WTC11 (cell line): Measurements from ENCODE around the gene PLS1. TPM values are rescaled to one million over a fixed set of nuclear protein-coding genes. Genes with fewer than 3 reads are reported as not detected.
A peak's percentile ranks its signal among the peaks of the same experiment; 100 is the strongest.
"Not testable (repeated sequence)": the region's sequence is repeated elsewhere in the genome, so short reads cannot be mapped to it uniquely, and the experiment has no call there.

Experiments
- ATAC-seq: fragments of 200-7000 bp; cut with Tn5 transposase; 2 replicates; pipeline ENCODE4 v1.10.0; 2021; ENCODE audit warnings: mild to moderate bottlenecking, moderate library complexity
- CTCF ChIA-PET: fragments of 300-600 bp; sonication (Branson Sonifier 250); formaldehyde crosslinking; loops from one replicate; lab custom pipeline; 2021; ENCODE audit warnings: antibody characterized with exemption; lab: Charles Lee
- POLR2A ChIA-PET: fragments of 350-600 bp; sonication (Branson Sonifier 250); formaldehyde crosslinking; loops from one replicate; lab custom pipeline; 2021; ENCODE audit warnings: antibody characterized with exemption; lab: Charles Lee
- DNase-seq: peaks from one replicate; pipeline ENCODE4 v3.0.0; 2021; ENCODE audit warnings: low spot score
- H3K27ac Mint-ChIP-seq: 2 replicates; pipeline ENCODE4 v1.8.0; 2021; ENCODE audit warnings: mixed read lengths
- H3K27me3 Mint-ChIP-seq: 2 replicates; pipeline ENCODE4 v1.8.0; 2021; ENCODE audit warnings: low read depth, mild to moderate bottlenecking, moderate library complexity, mixed read lengths
- H3K36me3 Mint-ChIP-seq: 2 replicates; pipeline ENCODE4 v1.8.0; 2021; ENCODE audit warnings: mixed read lengths
- H3K4me1 Mint-ChIP-seq: 2 replicates; pipeline ENCODE4 v1.8.0; 2022; ENCODE audit warnings: mixed read lengths
- H3K4me3 Mint-ChIP-seq: 2 replicates; pipeline ENCODE4 v1.8.0; 2021; ENCODE audit warnings: mild to moderate bottlenecking, moderate library complexity, mixed read lengths
- H3K9me3 Mint-ChIP-seq: 2 replicates; pipeline ENCODE4 v1.8.0; 2021; ENCODE audit warnings: mixed read lengths
- ATF1 ChIP-seq: sonication (generic); formaldehyde crosslinking; IDR thresholded peaks from 2 replicates; pipeline ENCODE4 v1.8.1; 2023; ENCODE audit warnings: mild to moderate bottlenecking, moderate library complexity, missing genetic modification reagents
- CREM ChIP-seq: sonication (generic); formaldehyde crosslinking; IDR thresholded peaks from 2 replicates; pipeline ENCODE4 v1.8.1; 2022; ENCODE audit warnings: mild to moderate bottlenecking, missing genetic modification reagents, moderate library complexity
- ETV6 ChIP-seq: sonication (generic); formaldehyde crosslinking; IDR thresholded peaks from 2 replicates; pipeline ENCODE4 v1.8.1; 2022; ENCODE audit warnings: mild to moderate bottlenecking, missing genetic modification reagents
- FOXK1 ChIP-seq: sonication (generic); formaldehyde crosslinking; IDR thresholded peaks from 2 replicates; pipeline ENCODE4 v1.8.0; 2022; ENCODE audit warnings: mild to moderate bottlenecking, moderate library complexity, missing genetic modification reagents
- GRHL2 ChIP-seq: fragments of 250-450 bp; sonication (Bioruptor Pico); IDR thresholded peaks from 2 replicates; pipeline ENCODE4 v1.8.0; 2022; ENCODE audit warnings: mild to moderate bottlenecking, moderate library complexity; ENCODE audit not compliant: insufficient replicate concordance, severe bottlenecking
- HMGA2 ChIP-seq: fragments of 250-450 bp; sonication (Bioruptor Pico); IDR thresholded peaks from 2 replicates; pipeline ENCODE4 v1.4.0; 2021; ENCODE audit warnings: mild to moderate bottlenecking, moderate library complexity
- IRF2 ChIP-seq: sonication (generic); formaldehyde crosslinking; IDR thresholded peaks from 2 replicates; pipeline ENCODE4 v1.8.0; 2022; ENCODE audit warnings: low read depth, missing genetic modification reagents, borderline replicate concordance
- NFATC4 ChIP-seq: fragments of 250-450 bp; sonication (Bioruptor Pico); IDR thresholded peaks from 2 replicates; pipeline ENCODE4 v1.9.0; 2021; ENCODE audit warnings: mild to moderate bottlenecking
- NR2C2 ChIP-seq: sonication (generic); formaldehyde crosslinking; IDR thresholded peaks from 2 replicates; pipeline ENCODE4 v1.8.0; 2022; ENCODE audit warnings: mild to moderate bottlenecking, missing genetic modification reagents
- TCF7 ChIP-seq: sonication (generic); formaldehyde crosslinking; IDR thresholded peaks from 2 replicates; pipeline ENCODE4 v1.8.0; 2022; ENCODE audit warnings: mild to moderate bottlenecking, low read depth, missing genetic modification reagents, moderate library complexity
- TEAD4 ChIP-seq: sonication (generic); formaldehyde crosslinking; IDR thresholded peaks from 2 replicates; pipeline ENCODE4 v1.8.0; 2022; ENCODE audit warnings: mild to moderate bottlenecking, missing genetic modification reagents
- ZBTB21 ChIP-seq: sonication (generic); formaldehyde crosslinking; IDR thresholded peaks from 2 replicates; pipeline ENCODE4 v1.8.1; 2023; ENCODE audit warnings: mild to moderate bottlenecking, missing genetic modification reagents, borderline replicate concordance
- ZNF121 ChIP-seq: sonication (generic); formaldehyde crosslinking; IDR thresholded peaks from 2 replicates; pipeline ENCODE4 v1.8.0; 2023; ENCODE audit warnings: missing genetic modification reagents
- total RNA-seq: library from RNA; stranded (reverse); gene quantifications from 3 replicates; pipeline ENCODE4 v1.2.3, GENCODE V29; 2021
- TF ChIP-seq, protein P1 (sequence below): sonication (generic); formaldehyde crosslinking; IDR thresholded peaks from 2 replicates; pipeline ENCODE4 v1.8.1; 2023; ENCODE audit warnings: mild to moderate bottlenecking, missing genetic modification reagents
- TF ChIP-seq, protein P2 (sequence below): fragments of 250-450 bp; sonication (Bioruptor Pico); IDR thresholded peaks from 2 replicates; pipeline ENCODE4 v1.9.0; 2021; ENCODE audit warnings: mild to moderate bottlenecking
- TF ChIP-seq, protein P3 (sequence below): sonication (generic); formaldehyde crosslinking; IDR thresholded peaks from 2 replicates; pipeline ENCODE4 v1.8.1; 2023; ENCODE audit warnings: mild to moderate bottlenecking, missing genetic modification reagents, borderline replicate concordance
- TF ChIP-seq, protein P4 (sequence below): sonication (generic); formaldehyde crosslinking; IDR thresholded peaks from 2 replicates; pipeline ENCODE4 v1.8.0; 2023; ENCODE audit warnings: missing genetic modification reagents
- TF ChIP-seq, protein P5 (sequence below): fragments of 250-450 bp; sonication (Bioruptor Pico); IDR thresholded peaks from 2 replicates; pipeline ENCODE4 v1.8.0; 2021; ENCODE audit warnings: mild to moderate bottlenecking
- TF ChIP-seq, protein P6 (sequence below): sonication (generic); formaldehyde crosslinking; IDR thresholded peaks from 2 replicates; pipeline ENCODE4 v1.8.1; 2023; ENCODE audit warnings: mild to moderate bottlenecking, missing genetic modification reagents, moderate library complexity
- TF ChIP-seq, protein P7 (sequence below): sonication (generic); formaldehyde crosslinking; IDR thresholded peaks from 2 replicates; pipeline ENCODE4 v1.8.1; 2022; ENCODE audit warnings: low read depth, mild to moderate bottlenecking, moderate library complexity, missing genetic modification reagents, borderline replicate concordance

PLS1 gene
- total RNA-seq, 1 experiment from 2014 or later: 26.4 TPM

DNA sequence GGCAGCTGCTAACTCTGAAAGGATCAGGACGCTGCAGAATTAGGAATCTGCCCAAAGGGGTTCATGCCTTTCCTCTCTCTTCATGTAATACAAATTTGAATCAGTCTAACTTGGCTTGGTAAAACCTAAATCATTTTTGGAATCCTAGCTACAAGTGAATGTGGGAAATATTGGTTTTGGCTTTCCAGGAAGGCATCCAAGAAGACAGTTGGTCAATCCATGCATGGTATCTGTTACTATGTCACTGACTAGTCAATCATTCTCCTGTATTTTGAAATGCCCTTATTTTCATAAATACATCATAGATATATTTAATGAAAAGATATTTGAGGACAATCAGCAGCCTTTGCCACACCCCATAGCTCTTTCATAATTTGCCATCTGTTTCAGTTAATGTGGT, 7.5 kb upstream of the PLS1 start (continued):
- TF ChIP-seq, protein P1, sequence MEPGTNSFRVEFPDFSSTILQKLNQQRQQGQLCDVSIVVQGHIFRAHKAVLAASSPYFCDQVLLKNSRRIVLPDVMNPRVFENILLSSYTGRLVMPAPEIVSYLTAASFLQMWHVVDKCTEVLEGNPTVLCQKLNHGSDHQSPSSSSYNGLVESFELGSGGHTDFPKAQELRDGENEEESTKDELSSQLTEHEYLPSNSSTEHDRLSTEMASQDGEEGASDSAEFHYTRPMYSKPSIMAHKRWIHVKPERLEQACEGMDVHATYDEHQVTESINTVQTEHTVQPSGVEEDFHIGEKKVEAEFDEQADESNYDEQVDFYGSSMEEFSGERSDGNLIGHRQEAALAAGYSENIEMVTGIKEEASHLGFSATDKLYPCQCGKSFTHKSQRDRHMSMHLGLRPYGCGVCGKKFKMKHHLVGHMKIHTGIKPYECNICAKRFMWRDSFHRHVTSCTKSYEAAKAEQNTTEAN (CRISPR knock-in tag): no peak
- TF ChIP-seq, protein P2, sequence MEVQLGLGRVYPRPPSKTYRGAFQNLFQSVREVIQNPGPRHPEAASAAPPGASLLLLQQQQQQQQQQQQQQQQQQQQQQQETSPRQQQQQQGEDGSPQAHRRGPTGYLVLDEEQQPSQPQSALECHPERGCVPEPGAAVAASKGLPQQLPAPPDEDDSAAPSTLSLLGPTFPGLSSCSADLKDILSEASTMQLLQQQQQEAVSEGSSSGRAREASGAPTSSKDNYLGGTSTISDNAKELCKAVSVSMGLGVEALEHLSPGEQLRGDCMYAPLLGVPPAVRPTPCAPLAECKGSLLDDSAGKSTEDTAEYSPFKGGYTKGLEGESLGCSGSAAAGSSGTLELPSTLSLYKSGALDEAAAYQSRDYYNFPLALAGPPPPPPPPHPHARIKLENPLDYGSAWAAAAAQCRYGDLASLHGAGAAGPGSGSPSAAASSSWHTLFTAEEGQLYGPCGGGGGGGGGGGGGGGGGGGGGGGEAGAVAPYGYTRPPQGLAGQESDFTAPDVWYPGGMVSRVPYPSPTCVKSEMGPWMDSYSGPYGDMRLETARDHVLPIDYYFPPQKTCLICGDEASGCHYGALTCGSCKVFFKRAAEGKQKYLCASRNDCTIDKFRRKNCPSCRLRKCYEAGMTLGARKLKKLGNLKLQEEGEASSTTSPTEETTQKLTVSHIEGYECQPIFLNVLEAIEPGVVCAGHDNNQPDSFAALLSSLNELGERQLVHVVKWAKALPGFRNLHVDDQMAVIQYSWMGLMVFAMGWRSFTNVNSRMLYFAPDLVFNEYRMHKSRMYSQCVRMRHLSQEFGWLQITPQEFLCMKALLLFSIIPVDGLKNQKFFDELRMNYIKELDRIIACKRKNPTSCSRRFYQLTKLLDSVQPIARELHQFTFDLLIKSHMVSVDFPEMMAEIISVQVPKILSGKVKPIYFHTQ (CRISPR knock-in tag): no peak

DNA sequence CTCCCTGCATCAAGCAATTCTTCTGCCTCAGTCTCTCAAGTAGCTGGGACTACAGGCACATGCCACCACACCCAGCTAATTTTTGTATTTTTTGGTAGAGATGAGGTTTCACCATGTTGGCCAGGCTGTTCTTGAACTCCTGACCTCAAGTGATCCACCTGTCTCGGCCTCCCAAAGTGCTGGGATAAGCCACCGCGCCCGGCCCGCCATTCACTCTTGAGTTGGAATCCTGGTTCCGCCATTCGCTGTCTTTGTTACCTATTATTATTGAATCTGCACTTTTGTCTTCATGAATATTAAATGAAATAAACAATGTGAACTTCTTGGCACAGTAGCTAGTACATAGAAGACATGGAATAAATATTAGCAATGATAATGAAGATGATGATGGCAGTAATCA, 3.9 kb upstream of the PLS1 start:
- H3K9me3 Mint-ChIP-seq, H3K4me3 Mint-ChIP-seq, H3K36me3 Mint-ChIP-seq, DNase-seq, H3K27ac Mint-ChIP-seq, ATAC-seq, H3K27me3 Mint-ChIP-seq, POLR2A ChIA-PET, H3K4me1 Mint-ChIP-seq: not testable (repeated sequence)
- CTCF ChIA-PET: interaction anchor here (0.7 kb wide), 1 partner anchor 766 kb away, joined by 3 read pairs; no protein-coding TSS in a partner anchor

DNA sequence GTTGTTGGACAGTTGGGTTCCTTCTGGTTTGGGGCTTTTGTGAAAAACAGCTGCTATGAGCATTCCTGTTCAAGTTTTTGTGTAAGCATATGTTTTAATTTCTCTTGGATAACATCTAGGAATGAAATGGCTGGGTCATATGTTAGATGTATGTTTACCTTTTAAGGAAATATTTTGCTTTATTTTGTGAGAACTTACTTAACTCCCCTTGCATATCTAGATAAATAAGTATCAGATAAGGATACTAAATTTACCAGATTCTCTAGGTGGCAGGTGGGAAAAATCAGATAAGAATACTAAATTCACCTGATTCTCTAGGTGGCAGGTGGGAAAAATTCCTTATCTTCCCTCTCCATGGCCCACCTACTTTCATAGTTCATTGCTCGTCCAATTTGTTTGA, 1.1 kb upstream of the PLS1 start:
- H3K27ac Mint-ChIP-seq: no peak overlapping the region
- TF ChIP-seq NR2C2 (CRISPR knock-in tag) (no peak), ZNF121 (no peak), NFATC4 (CRISPR knock-in tag) (no peak), ETV6 (no peak), TEAD4 (CRISPR knock-in tag) (no peak)
- TF ChIP-seq, protein P3, sequence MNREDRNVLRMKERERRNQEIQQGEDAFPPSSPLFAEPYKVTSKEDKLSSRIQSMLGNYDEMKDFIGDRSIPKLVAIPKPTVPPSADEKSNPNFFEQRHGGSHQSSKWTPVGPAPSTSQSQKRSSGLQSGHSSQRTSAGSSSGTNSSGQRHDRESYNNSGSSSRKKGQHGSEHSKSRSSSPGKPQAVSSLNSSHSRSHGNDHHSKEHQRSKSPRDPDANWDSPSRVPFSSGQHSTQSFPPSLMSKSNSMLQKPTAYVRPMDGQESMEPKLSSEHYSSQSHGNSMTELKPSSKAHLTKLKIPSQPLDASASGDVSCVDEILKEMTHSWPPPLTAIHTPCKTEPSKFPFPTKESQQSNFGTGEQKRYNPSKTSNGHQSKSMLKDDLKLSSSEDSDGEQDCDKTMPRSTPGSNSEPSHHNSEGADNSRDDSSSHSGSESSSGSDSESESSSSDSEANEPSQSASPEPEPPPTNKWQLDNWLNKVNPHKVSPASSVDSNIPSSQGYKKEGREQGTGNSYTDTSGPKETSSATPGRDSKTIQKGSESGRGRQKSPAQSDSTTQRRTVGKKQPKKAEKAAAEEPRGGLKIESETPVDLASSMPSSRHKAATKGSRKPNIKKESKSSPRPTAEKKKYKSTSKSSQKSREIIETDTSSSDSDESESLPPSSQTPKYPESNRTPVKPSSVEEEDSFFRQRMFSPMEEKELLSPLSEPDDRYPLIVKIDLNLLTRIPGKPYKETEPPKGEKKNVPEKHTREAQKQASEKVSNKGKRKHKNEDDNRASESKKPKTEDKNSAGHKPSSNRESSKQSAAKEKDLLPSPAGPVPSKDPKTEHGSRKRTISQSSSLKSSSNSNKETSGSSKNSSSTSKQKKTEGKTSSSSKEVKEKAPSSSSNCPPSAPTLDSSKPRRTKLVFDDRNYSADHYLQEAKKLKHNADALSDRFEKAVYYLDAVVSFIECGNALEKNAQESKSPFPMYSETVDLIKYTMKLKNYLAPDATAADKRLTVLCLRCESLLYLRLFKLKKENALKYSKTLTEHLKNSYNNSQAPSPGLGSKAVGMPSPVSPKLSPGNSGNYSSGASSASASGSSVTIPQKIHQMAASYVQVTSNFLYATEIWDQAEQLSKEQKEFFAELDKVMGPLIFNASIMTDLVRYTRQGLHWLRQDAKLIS (CRISPR knock-in tag): no peak
- ChIA-PET POLR2A (no interaction called here), CTCF (no interaction called here)
- ATAC-seq (no peak), DNase-seq (no peak)
- peaks cover 6% of the 10 kb centered on the region for H3K9me3 Mint-ChIP-seq
- peak overlapping the region; percentile 97 for H3K4me3 Mint-ChIP-seq
- H3K4me1 Mint-ChIP-seq: peaks cover 19% of the 10 kb centered on the region
- H3K36me3 Mint-ChIP-seq: peaks cover 10% of the 10 kb centered on the region
- peaks cover 4% of the 10 kb centered on the region for H3K27me3 Mint-ChIP-seq

DNA sequence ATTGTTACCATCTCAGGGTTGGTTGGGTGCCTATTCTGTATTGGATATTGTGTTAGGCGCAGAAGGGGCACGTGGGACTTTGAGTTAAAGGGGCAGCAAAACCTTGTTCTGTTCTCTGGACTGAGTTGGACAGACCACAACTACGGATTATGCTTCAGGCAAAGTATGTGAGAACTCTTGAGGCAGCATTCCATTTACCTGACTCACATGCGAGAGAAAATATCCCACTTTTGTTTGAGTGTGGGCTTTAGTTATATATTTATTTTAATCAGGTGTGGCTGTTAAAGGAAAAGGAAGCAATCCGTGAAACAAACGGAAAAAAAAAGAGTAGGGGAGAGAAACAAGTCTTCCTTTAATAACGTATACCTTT, 627 bp upstream of the PLS1 start:
- H3K27me3 Mint-ChIP-seq: peaks cover 4% of the 10 kb centered on the region
- ChIA-PET CTCF (no interaction called here), POLR2A (no interaction called here)
- no peak overlapping the region for H3K27ac Mint-ChIP-seq
- DNase-seq (no peak), ATAC-seq (no peak)
- peaks cover 9% of the 10 kb centered on the region for H3K9me3 Mint-ChIP-seq
- H3K36me3 Mint-ChIP-seq: peaks cover 14% of the 10 kb centered on the region
- peaks cover 19% of the 10 kb centered on the region for H3K4me1 Mint-ChIP-seq
- peak overlapping the region; percentile 97 for H3K4me3 Mint-ChIP-seq
- TF ChIP-seq, protein P4, sequence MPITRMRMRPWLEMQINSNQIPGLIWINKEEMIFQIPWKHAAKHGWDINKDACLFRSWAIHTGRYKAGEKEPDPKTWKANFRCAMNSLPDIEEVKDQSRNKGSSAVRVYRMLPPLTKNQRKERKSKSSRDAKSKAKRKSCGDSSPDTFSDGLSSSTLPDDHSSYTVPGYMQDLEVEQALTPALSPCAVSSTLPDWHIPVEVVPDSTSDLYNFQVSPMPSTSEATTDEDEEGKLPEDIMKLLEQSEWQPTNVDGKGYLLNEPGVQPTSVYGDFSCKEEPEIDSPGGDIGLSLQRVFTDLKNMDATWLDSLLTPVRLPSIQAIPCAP: no peak
- TF ChIP-seq, protein P5, sequence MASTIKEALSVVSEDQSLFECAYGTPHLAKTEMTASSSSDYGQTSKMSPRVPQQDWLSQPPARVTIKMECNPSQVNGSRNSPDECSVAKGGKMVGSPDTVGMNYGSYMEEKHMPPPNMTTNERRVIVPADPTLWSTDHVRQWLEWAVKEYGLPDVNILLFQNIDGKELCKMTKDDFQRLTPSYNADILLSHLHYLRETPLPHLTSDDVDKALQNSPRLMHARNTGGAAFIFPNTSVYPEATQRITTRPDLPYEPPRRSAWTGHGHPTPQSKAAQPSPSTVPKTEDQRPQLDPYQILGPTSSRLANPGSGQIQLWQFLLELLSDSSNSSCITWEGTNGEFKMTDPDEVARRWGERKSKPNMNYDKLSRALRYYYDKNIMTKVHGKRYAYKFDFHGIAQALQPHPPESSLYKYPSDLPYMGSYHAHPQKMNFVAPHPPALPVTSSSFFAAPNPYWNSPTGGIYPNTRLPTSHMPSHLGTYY (CRISPR knock-in tag): no peak
- TF ChIP-seq GRHL2 (CRISPR knock-in tag) (no peak), TCF7 (CRISPR knock-in tag) (no peak), ATF1 (CRISPR knock-in tag) (no peak), CREM (CRISPR knock-in tag) (no peak), IRF2 (CRISPR knock-in tag) (no peak), ZBTB21 (CRISPR knock-in tag) (no peak), FOXK1 (CRISPR knock-in tag) (no peak), HMGA2 (CRISPR knock-in tag) (no peak)
- TF ChIP-seq, protein P6, sequence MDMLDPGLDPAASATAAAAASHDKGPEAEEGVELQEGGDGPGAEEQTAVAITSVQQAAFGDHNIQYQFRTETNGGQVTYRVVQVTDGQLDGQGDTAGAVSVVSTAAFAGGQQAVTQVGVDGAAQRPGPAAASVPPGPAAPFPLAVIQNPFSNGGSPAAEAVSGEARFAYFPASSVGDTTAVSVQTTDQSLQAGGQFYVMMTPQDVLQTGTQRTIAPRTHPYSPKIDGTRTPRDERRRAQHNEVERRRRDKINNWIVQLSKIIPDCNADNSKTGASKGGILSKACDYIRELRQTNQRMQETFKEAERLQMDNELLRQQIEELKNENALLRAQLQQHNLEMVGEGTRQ: no peak
- TF ChIP-seq, protein P7, sequence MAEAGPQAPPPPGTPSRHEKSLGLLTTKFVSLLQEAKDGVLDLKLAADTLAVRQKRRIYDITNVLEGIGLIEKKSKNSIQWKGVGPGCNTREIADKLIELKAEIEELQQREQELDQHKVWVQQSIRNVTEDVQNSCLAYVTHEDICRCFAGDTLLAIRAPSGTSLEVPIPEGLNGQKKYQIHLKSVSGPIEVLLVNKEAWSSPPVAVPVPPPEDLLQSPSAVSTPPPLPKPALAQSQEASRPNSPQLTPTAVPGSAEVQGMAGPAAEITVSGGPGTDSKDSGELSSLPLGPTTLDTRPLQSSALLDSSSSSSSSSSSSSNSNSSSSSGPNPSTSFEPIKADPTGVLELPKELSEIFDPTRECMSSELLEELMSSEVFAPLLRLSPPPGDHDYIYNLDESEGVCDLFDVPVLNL (CRISPR knock-in tag): no peak
